ENCODE results near the gene IL1R1.

Gene IL1R1

GRCh38 chr2:102171946-102172345 lies 29.4 kb downstream of the IL1R1 start:
- no peak for DNase-seq (ENCODE audit: low read depth)

GRCh38 chr2:102172745-102173144 lies 30.2 kb downstream of the IL1R1 start:
- DNase-seq (ENCODE audit: low read depth) = no peak

GRCh38 chr2:102176172-102176571 lies 33.6 kb downstream of the IL1R1 start:
- no peak for DNase-seq (ENCODE audit: low read depth)

- DNase-seq (ENCODE audit: low read depth) = no peak
Measured at GRCh38 chr2:102177814-102178478, 35.4 kb downstream of the IL1R1 start.

- no peak for DNase-seq (ENCODE audit: low read depth)
Measured at GRCh38 chr2:102179061-102179460, 36.5 kb downstream of the IL1R1 start.

GRCh38 chr2:102179788-102180686 lies 37.5 kb downstream of the IL1R1 start:
- no peak for DNase-seq (ENCODE audit: low read depth)

GRCh38 chr2:102180687-102180999 lies 38.1 kb downstream of the IL1R1 start:
- DNase-seq (ENCODE audit: low read depth) = no peak

- DNase-seq (ENCODE audit: low read depth) = no peak
Measured at GRCh38 chr2:102181376-102181775, 38.8 kb downstream of the IL1R1 start.

- DNase-seq (ENCODE audit: low read depth) = no peak
Measured at GRCh38 chr2:102181919-102182635, 39.5 kb downstream of the IL1R1 start.

- no peak for DNase-seq (ENCODE audit: low read depth)
Measured at GRCh38 chr2:102184018-102184417, 41.5 kb downstream of the IL1R1 start.

GRCh38 chr2:102184568-102184967 lies 42.0 kb downstream of the IL1R1 start:
- DNase-seq (ENCODE audit: low read depth) = no peak

- DNase-seq (ENCODE audit: low read depth) = no peak
Measured at GRCh38 chr2:102185347-102185746, 42.8 kb downstream of the IL1R1 start.

GRCh38 chr2:102186791-102187495 lies 44.4 kb downstream of the IL1R1 start, which contains the start of gene IL1RL2:
IL1RL2 (plus strand) TSS chr2:102187023; CDS start chr2:102187868, 845 bp downstream.
- peak; percentile 35 for DNase-seq (ENCODE audit: low read depth)

GRCh38 chr2:102187496-102188150 lies 45.1 kb downstream of the IL1R1 start:
- DNase-seq (ENCODE audit: low read depth) = peak; percentile 61

GRCh38 chr2:102190430-102191107 lies 48.0 kb downstream of the IL1R1 start:
- no peak for DNase-seq (ENCODE audit: low read depth)

- DNase-seq (ENCODE audit: low read depth) = no peak
Measured at GRCh38 chr2:102191501-102191900, 49.0 kb downstream of the IL1R1 start.

- DNase-seq (ENCODE audit: low read depth) = no peak
Measured at GRCh38 chr2:102193074-102193473, 50.5 kb downstream of the IL1R1 start.

GRCh38 chr2:102194609-102195268 lies 52.2 kb downstream of the IL1R1 start:
- no peak for DNase-seq (ENCODE audit: low read depth)

- DNase-seq (ENCODE audit: low read depth) = no peak
Measured at GRCh38 chr2:102197389-102198137, 55.0 kb downstream of the IL1R1 start.

- DNase-seq (ENCODE audit: low read depth) = no peak
Measured at GRCh38 chr2:102200539-102200938, 58.0 kb downstream of the IL1R1 start.
